Activated effector memory CD4-positive, alpha-beta T cell treated with Interleukin-2 at 50 U/mL for 16 hours (primary cell): ENCODE results near the gene BLACAT1.
"Not testable (repeated sequence)": the region's sequence is repeated elsewhere in the genome, so short reads cannot be mapped to it uniquely, and the experiment has no call there.

ENCODE experiments used
- DNase-seq: peaks from one replicate; pipeline ENCODE4 v3.0.0-alpha.2; 2020

The BLACAT1 gene

DNA sequence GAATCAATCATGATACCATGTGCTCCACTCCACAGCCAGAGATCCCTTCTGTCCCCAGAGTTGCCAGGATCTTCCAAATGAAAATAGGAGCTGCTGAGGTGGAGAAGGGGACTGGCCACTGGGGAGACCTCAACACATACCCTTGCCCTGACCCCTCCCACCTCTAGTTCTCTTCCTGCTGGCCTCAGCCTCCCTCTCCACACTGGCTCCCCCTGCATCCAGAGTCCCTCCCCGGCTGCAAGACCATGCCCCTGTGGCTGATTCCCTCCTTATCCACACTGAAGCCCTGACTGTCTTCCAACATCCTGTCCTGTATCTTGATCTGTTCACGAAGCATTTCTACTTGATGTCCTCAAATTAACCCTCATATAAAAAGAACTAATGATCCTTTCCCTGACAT, 27.5 kb upstream of the BLACAT1 start:
- DNase-seq = no peak

GRCh38 chr1:205482587-205482986, 26.7 kb upstream of the BLACAT1 start:
- not testable (repeated sequence) for DNase-seq

DNA sequence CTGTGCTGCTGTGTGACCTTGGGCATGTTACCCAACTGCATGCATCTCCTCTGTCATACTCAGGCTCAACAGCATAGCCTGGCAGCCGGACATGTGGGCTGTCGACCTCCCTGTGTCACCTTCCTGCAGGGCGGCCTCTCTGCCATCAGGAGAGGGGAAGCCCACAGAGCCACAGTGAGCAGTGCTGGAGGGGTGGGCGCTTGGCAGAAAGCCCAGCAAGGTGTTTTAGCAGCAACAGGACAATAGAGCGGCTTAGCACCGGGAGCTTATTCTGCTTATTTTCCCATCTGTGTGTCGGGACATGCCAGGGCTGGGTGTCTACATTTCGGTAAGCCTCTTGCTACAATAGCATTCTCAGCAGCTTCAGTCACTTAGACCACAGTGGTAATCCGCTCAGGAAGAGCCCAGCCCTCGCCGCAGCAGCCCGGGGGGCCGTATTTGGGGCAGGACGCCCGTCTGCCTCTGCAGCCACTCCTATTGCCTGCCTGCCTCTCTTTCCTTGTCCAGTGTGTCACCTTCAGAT, 25.8 kb upstream of the BLACAT1 start:
- DNase-seq = no peak

DNA sequence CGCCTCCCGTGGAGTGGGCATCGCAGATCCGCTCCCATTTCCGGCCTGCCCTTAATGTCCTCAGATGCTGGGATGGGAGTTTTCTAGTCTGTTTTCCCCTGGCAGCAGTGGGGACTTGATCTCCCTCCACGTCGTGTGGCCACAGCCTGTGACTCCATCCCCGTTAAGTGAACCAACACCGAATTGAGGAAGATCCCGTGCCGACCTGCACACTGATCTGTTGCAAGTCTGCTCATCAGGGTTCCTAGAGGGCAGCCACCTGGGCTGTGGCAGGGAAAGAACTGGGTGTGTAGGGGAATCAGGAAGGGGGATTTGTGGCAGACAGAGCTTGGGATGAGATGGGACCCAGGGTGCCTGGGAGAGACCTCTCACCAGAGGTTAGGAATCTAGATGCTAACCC, 25.4 kb upstream of the BLACAT1 start:
- no peak for DNase-seq

GRCh38 chr1:205480349-205480985, 24.6 kb upstream of the BLACAT1 start:
- DNase-seq = peak; percentile 35

- DNase-seq = not testable (repeated sequence)
These were observed 23.1 kb upstream of the BLACAT1 start for GRCh38 chr1:205478985-205479384.

- DNase-seq = no peak
These were observed 22.0 kb upstream of the BLACAT1 start for GRCh38 chr1:205477759-205478247.

DNA sequence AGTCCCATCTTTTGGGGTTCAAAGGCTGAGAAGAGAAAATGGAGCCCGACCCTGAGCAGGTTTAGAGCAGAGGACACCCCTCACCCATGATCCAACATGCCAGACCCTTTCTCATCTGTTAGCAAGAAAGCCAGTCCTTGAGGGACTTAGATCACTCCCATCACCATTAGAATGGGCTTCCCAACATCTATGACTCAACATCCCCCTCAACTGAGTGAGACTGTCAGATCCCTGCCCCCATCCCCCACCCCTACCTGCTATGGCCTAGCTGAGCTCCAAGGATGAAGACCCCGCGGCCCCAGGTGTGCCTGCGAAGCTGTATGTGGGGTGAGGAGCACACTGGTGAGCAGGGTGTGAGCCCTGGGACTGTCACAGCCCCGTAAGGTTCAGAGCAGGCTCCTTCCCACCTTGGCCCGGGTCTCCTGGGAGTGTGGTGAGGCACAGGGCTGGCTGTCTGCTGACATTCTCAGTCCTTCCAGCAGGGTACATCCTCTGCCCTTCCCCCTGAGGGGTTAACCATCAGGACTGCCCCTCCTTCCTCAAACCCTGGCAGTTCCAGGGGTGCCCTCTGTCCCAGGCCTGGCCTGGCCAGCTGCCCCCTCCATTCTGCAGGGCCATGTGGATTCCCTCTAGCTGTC, 21.4 kb upstream of the BLACAT1 start:
- DNase-seq = no peak

DNA sequence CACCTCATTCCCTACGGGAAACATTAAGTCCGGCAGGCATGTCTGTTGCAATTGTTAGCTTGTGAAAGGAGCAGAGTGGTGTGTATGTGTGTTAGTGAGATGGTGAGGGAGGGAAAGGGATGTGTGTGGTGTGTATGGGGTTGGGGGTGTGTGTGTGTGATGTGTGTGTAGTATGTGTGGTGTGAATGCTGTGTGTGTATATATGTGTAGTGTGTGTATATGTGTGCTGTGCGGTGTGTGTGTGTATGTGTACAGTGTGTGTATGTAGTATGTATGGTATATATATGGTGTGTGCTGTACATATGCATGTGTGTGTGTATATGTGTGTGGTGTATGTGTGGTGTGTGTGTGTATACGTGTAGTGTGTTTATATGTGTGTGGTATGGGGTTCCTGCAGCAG, 20.8 kb upstream of the BLACAT1 start:
- no peak for DNase-seq

DNA sequence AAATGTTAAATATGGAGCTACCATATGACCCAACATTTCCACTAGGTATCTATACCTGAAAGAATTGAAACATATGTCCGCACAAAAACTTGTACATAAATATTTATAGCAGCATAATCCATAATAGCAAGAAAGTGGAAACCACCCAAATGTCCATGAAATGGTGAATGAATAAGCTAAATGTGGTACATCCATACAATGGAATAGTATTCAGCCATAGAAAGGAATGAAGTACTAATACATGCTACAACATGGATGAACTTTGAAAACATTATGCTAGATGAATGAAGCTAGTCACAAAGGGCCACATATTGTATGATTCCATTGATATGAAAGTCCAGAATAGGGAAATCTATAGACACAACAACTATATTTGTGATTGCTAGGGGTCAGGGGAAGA, 20.0 kb upstream of the BLACAT1 start:
- no peak for DNase-seq

GRCh38 chr1:205474571-205474970, 18.7 kb upstream of the BLACAT1 start:
- DNase-seq = no peak

- DNase-seq = no peak
These were observed 18.1 kb upstream of the BLACAT1 start for GRCh38 chr1:205473966-205474365.

DNA sequence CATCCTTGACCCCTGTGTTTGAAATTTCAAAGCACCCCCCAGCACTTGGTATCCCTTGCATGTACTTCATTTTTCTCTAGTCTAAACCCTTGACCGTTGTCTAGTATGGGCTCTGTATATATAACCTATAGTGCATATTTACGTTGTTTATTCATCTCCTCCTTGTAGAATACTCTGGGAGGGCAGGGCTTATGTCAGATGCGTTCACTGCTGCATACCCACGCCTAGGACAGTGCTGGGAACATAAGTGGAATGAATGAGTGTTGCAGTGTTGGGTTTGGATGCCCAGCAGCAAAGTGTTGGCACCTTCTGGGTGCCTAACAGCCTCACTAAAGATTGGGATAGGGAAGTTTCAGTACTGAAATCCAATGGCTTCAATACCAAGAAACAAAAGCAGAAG, 17.6 kb upstream of the BLACAT1 start:
- DNase-seq = no peak

DNA sequence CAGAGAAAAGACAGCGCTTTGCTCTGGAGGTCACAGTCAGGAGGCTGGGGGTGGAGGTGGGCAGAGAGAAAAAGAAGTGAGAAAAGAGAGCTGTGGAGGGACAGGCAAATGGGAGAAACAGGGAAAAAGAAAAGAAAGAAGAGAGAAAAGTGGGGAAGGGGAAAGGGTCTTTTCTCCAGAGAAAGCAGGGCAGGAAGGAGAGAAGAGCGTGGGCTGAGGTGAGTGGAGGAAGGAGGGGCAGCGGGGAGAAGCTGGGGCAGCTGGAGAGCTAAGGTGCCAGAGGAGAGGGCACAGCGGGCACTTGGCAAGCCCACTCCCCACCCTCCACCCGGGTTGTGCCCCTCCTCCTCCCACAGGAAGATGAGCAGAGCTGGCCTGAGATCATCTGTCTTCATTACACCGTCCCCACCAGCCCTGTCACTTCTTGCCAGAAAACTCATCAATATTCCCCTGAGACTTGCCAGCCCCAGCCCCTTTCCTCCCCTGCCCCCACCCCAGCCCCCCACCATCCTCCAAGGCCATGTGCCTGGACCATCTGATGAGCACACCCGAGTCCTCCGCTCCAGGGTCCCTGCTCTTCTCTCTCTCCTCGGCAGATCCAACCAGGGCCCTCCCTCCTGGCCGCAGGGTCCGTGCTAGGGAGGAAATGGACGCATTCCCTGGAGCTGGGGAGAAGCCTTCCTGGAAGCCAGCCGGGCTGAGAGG, 17.0 kb upstream of the BLACAT1 start:
- DNase-seq = no peak

DNA sequence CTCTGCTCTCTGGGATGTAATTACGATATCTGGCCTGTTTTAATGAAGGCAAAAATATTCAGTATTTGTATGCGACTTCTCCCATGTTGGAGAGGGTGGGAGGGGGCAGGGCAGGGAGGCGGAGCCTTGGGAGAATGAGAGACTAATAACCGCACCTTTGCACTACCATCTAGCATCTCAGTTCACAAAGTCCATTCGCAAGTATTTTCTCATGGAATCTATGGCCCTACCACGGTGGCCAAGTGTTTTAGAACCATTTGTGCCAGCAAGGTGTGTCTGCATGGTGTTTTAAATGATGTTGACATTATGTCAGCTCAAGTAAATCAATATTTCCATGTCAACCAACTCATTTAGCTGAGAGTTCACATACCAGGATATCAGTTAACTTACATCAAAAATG, 14.3 kb upstream of the BLACAT1 start:
- no peak for DNase-seq

DNA sequence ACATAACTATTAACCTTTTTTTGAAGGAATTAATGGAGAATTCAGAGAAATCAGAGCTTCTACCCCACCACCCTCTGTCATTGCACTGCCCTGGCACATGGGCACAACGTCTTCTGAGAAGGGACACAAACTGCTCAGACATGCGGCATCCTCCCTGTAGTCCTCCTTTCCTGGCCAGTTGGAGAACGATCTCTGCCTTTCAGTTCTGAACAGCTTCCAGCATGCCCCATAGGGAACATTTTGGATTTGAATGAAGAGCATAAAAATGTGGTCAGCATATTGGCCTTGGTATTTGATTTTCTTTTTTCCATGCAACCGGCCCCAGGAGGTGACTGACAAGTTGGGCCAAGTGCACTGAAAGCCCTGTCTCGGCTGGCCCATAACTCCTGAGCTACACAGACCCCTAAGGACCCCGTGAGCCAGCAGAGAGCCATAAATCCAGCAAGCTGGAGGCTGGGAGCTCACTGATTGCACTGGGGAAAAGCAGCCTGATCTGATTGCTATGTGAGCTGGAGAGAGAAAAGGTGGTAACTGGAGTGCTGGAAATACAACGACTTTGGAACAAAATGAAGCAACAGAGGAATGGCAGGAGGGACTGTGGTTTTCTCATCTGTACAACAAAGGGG, 10.9 kb upstream of the BLACAT1 start:
- no peak for DNase-seq

- DNase-seq = no peak
These were observed 9.5 kb upstream of the BLACAT1 start for GRCh38 chr1:205465392-205465791.

DNA sequence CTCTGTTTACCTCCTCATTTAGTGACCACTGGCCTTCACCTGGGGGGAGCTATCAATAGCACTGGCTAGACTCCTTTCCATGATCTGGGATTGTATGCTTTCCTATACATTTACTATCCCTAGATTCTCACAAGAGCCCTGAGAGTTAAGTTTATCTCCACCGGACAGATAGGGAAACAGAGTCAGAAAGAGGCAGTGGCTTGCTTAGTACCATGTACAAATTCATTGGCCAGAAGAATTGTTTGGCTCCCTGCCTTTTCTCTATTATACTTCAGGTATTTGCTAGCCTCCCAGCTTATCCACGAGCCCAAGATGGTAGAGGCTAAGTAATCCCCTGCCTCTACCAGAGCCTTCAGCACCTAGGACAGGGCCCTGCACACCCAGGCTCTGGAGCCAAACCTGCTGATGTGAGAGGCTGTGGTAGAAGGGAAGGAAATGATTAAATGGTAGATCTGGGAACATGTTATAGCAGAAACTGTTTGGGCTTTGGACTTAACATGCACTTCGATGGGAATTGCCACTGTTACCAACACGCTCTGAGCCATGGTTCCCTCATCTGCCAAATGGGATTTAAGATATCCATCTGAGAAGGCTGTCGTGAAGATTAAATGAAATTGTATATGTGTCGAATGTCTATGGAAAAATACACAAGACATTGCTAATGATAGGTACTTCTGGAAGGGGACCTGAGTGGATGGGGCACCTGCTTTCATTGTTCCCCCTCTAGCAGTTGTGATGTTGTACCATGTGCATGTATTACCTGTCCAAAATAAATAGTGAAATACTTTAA, 3.1 kb upstream of the BLACAT1 start:
- no peak for DNase-seq

- no peak for DNase-seq
These were observed 1.3 kb upstream of the BLACAT1 start for GRCh38 chr1:205456868-205457745.

- DNase-seq = no peak
These were observed 580 bp upstream of the BLACAT1 start for GRCh38 chr1:205456383-205456867.

DNA sequence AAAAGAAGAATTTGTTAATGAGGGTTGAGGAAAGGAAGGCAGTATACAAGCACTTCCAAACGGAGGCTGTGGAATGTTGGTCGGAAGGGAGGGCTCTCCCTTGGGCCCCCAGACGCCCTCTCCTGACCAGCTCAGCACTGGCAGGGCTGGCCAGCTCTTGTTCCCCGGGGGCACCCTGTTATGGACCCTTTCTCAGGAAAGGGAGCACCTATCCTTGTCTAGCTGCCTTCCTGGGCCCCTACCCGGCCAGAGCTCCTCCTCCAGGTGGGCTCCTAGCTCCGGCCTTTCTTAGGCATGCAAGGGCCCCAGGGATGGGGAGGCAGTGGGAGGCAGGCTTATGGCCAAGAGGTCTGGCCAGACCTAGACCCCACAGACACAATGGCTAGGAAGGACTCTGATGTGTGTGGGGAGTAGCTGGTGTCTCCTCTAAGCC, 926 bp downstream of the BLACAT1 start:
- DNase-seq = no peak
